ENCODE data around the gene BICDL2. TPM values are rescaled to one million over a fixed set of nuclear protein-coding genes. Genes with fewer than 3 reads are reported as not detected.
A peak's percentile ranks its signal among the peaks of the same experiment; 100 is the strongest.

The BICDL2 gene
- total and polyA plus RNA-seq, 9 of the 15 experiments (the other 6 are each of a cell fraction or from before 2014, with no cell fraction given) = 0.09 to 0.28 (median 0.09) TPM; not detected in 6

GRCh38 chr16:2996298-2996697 lies 40.4 kb downstream of the BICDL2 start:
- DNase-seq (ENCODE audit: extremely low read depth in 1 of 4, low spot score in 3 of 4) (no peak), FAIRE-seq (no peak), ATAC-seq (no peak)
- no peak overlapping the region for H3K4me2 ChIP-seq (ENCODE audit: insufficient read depth, low read length)
- intact Hi-C loops (cut with micrococcal nuclease) (no loop called here), in situ Hi-C loops (cut with MboI) (no loop called here)
- peaks cover 0 to 27% of the 10 kb centered on the region in 2 experiments; a peak in 2 of 5 replicates for H3K4me1 ChIP-seq (replicated peaks in 1 of 2; ENCODE audit: control insufficient read depth in 2 of 2, insufficient read depth in 2 of 2, low read length in 2 of 2)
- H3K9ac ChIP-seq (ENCODE audit: insufficient read depth in 1 of 2, low read depth in 2 of 2, low read length in 2 of 2) = peak overlapping the region in 1 of 2 experiments; percentile 75; a peak in 2 of 4 replicates
- H4K20me1 ChIP-seq (replicated peaks; ENCODE audit: control insufficient read depth, insufficient read depth, low read length) = no peaks in the 10 kb centered on the region
- WGBS (ENCODE audit: insufficient coverage, low coverage, missing lambda C conversion rate) = 67% methylated on average over 13 of the region's 13 CpGs
- BruUV-seq (replicated peaks) = no TSS peak
- POLR2A ChIA-PET = interaction anchor here (1.0 kb wide), 2 partner anchors 13 to 28 kb away, joined by 3 to 5 read pairs; no protein-coding TSS in a partner anchor
- no peaks in the 10 kb centered on the region for H3K79me2 ChIP-seq (ENCODE audit: control insufficient read depth, insufficient read depth, low read length)
- no peak overlapping the region for H3K27ac ChIP-seq (ENCODE audit: extremely low read depth, low read depth, low read length)
- H3K4me3 ChIP-seq = no peak overlapping the region
- no peaks in the 10 kb centered on the region for H3K36me3 ChIP-seq (ENCODE audit: control insufficient read depth, insufficient read depth, low read length)
- H3K27me3 ChIP-seq (ENCODE audit: control insufficient read depth in 2 of 2, insufficient read depth in 2 of 2, low read length in 2 of 2) = no peaks in the 10 kb centered on the region
- H2AFZ ChIP-seq (ENCODE audit: low read depth, low read length) = no peak overlapping the region
- H3K9me1 ChIP-seq (ENCODE audit: control insufficient read depth, insufficient read depth, low read length) = no peaks in the 10 kb centered on the region
- no peaks in the 10 kb centered on the region for H3K9me3 ChIP-seq (replicated peaks; ENCODE audit: control insufficient read depth, insufficient read depth, low read depth, low read length)
- CTCF ChIA-PET (ENCODE audit: low intra/inter-chr PET ratio) = no interaction called here
- TF ChIP-seq HNRNPLL (IDR thresholded peaks at IDR 0.05; ENCODE audit: low read depth, low read length, poor library complexity, severe bottlenecking) = no peak
- no peak for TF ChIP-seq ZNF444 (CRISPR knock-in tag; IDR thresholded peaks at IDR 0.05)
- TF ChIP-seq NR4A1 (CRISPR knock-in tag; IDR thresholded peaks at IDR 0.05) = no peak
- no peak for TF ChIP-seq NR4A1 (tag; IDR thresholded peaks at IDR 0.05)
- TF ChIP-seq ZNF766 (CRISPR knock-in tag; conservative IDR thresholded peaks at IDR 0.05) = no peak
- TF ChIP-seq NFE2 (IDR thresholded peaks at IDR 0.05; ENCODE audit: low read depth) = no peak
- no peak for TF ChIP-seq ELK1 (CRISPR knock-in tag; IDR thresholded peaks at IDR 0.05)
- no peak for TF ChIP-seq DDX20 (tag; IDR thresholded peaks at IDR 0.05; ENCODE audit: low read depth)
- TF ChIP-seq SFPQ (IDR thresholded peaks at IDR 0.05; ENCODE audit: low read depth, low read length) = no peak
- TF ChIP-seq THAP12 (CRISPR knock-in tag; IDR thresholded peaks at IDR 0.05) = no peak

Measured in K562 (cell line).